CD4-positive, alpha-beta T cell (primary cell): ENCODE measurements around the gene TCF3. TPM values are rescaled to one million over a fixed set of nuclear protein-coding genes. Genes with fewer than 3 reads are reported as not detected.
"Not testable (repeated sequence)": the region's sequence is repeated elsewhere in the genome, so short reads cannot be mapped to it uniquely, and the experiment has no call there.

Experiments
- ATAC-seq: fragments of 200-7000 bp; cut with Tn5 transposase; one replicate; pipeline ENCODE4 v1.10.0; 2022; ENCODE audit warnings: mild to moderate bottlenecking; ENCODE audit not compliant: poor library complexity
- CTCF ChIA-PET: fragments of 350-600 bp; sonication (Branson Sonifier 250); formaldehyde crosslinking; loops from one replicate; lab custom pipeline; 2021; ENCODE audit warnings: antibody characterized with exemption, inconsistent platforms; lab: Charles Lee
- POLR2A ChIA-PET: fragments of 350-600 bp; sonication (Branson Sonifier 250); formaldehyde crosslinking; loops from one replicate; lab custom pipeline; 2021; ENCODE audit warnings: antibody characterized with exemption, inconsistent platforms; lab: Charles Lee
- DNase-seq, 14 experiments: peaks; one replicate each; pipeline ENCODE4 v3.0.0-alpha.2; 2013 to 2020; ENCODE audit warnings: mixed read lengths in 2 of 14
- H3K27ac ChIP-seq, 2 donors: one replicate each; pipeline versions ENCODE4 v1.5.1 to v1.7.0; 2013; ENCODE audit warnings: low read length in 2 of 2, low read depth in 1 of 2, mild to moderate bottlenecking in 1 of 2
- H3K27me3 ChIP-seq, 2 experiments: 1 replicate in 1 of 2; 2 replicates in 1 of 2; pipeline versions ENCODE4 v1.6.1 to v1.7.0; 2013; ENCODE audit warnings: low read length in 2 of 2, control low read depth in 1 of 2, mild to moderate bottlenecking in 1 of 2, moderate library complexity in 1 of 2; ENCODE audit not compliant: insufficient read depth in 2 of 2, control insufficient read depth in 1 of 2
- H3K36me3 ChIP-seq: one replicate; pipeline ENCODE4 v1.6.1; 2013; ENCODE audit warnings: low read length, control low read depth; ENCODE audit not compliant: insufficient read depth
- H3K4me1 ChIP-seq: one replicate; pipeline ENCODE4 v1.6.1; 2013; ENCODE audit warnings: low read length, control low read depth; ENCODE audit not compliant: insufficient read depth
- H3K4me3 ChIP-seq: one replicate; pipeline ENCODE4 v1.5.1; 2013; ENCODE audit warnings: mild to moderate bottlenecking, low read length, moderate library complexity
- H3K9me3 ChIP-seq, 2 experiments: 1 replicate in 1 of 2; 2 replicates in 1 of 2; pipeline versions ENCODE4 v1.6.1 to v1.7.0; 2013; ENCODE audit warnings: low read length in 2 of 2, mild to moderate bottlenecking in 2 of 2, control low read depth in 1 of 2, moderate library complexity in 1 of 2; ENCODE audit not compliant: control insufficient read depth in 1 of 2, insufficient read depth in 1 of 2
- H3K27ac Mint-ChIP-seq: one replicate; pipeline ENCODE4 v1.8.0; 2020; ENCODE audit warnings: mixed read lengths
- H3K27me3 Mint-ChIP-seq: one replicate; pipeline ENCODE4 v1.8.0; 2021; ENCODE audit warnings: mixed read lengths
- H3K36me3 Mint-ChIP-seq: one replicate; pipeline ENCODE4 v1.8.0; 2021; ENCODE audit warnings: low read depth, mixed read lengths
- H3K4me1 Mint-ChIP-seq: one replicate; pipeline ENCODE4 v1.8.0; 2021; ENCODE audit warnings: low read depth, mixed read lengths
- H3K4me3 Mint-ChIP-seq: one replicate; pipeline ENCODE4 v1.8.0; 2020; ENCODE audit warnings: mild to moderate bottlenecking, mixed read lengths
- H3K9me3 Mint-ChIP-seq: one replicate; pipeline ENCODE4 v1.8.0; 2020; ENCODE audit warnings: mixed read lengths
- CTCF ChIP-seq: fragments of 200-600 bp; IDR thresholded peaks from one replicate; pipeline ENCODE4 v1.8.0; 2022; ENCODE audit warnings: antibody characterized with exemption, mild to moderate bottlenecking
- intact Hi-C, 2 experiments: fragments of 100-400 bp; cut with DNase I in 1 of 2; cut with micrococcal nuclease in 1 of 2; formaldehyde crosslinking; loops; one replicate each; pipeline versions ENCODE4 v1.15.1 to v1.9.0; 2023 to 2025; cut with DNase I, micrococcal nuclease
- total RNA-seq, 174 experiments: library from RNA in 2 of 174; stranded (reverse) in 2 of 174; gene quantifications; one replicate each; pipeline ENCODE4 v1.2.3 and lab custom pipeline; 2021 to 2026

Gene TCF3
- total RNA-seq, 2 experiments from 2014 or later = 51.2 to 52.2 TPM

DNA sequence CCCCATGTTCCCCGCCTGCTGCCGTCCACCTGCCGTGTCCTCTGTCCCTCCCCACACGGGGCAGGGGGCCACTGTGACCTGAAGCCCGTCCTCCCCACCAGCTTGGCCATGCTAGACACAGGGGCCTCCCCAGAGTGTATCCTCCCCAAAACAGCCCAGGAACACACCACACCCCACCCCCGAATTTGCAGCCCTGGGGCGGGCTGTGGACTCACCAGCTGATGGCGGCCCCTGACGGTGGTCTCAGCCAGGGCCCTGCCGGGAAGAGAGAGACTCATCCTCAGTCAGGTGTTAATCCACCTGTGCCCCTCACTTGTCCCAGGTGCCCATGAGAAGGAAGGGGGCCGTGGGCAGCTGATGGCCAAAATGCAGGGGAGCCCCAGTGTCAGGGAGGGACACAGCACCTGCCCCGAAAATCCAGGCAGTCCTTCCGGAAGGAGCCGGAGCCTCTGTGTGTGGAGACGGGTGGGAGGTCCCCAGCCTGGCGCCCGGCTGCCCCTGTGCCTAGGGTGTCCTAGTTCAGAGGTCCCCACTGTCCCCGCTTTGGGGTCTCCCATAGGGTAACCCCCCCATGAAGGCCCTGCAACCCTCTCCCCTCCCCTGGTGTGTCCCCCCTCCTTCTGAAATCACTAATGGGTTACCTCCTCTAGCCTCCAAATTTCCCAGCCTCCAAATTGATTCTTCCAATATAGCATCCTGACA lies 39.3 kb upstream of the TCF3 start:
- H3K4me1 Mint-ChIP-seq = no peaks in the 10 kb centered on the region
- Histone ChIP-seq H3K36me3 (no peaks in the 10 kb centered on the region), H3K4me3 (no peak overlapping the region), H3K4me1 (peaks cover 5% of the 10 kb centered on the region), H3K9me3 (peaks cover 0 to 44% of the 10 kb centered on the region in 2 experiments), H3K27ac (no peak overlapping the region), H3K27me3 (peaks cover 19 to 25% of the 10 kb centered on the region in 2 experiments)
- H3K27ac Mint-ChIP-seq = no peak overlapping the region
- CTCF ChIA-PET = no interaction called here
- no peak for ATAC-seq
- H3K9me3 Mint-ChIP-seq = no peaks in the 10 kb centered on the region
- no peak overlapping the region for H3K4me3 Mint-ChIP-seq
- intact Hi-C loops = no loop called here
- POLR2A ChIA-PET = no interaction called here
- DNase-seq = no peak
- no peak for TF ChIP-seq CTCF
- no peaks in the 10 kb centered on the region for H3K36me3 Mint-ChIP-seq
- H3K27me3 Mint-ChIP-seq = peaks cover 41% of the 10 kb centered on the region

DNA sequence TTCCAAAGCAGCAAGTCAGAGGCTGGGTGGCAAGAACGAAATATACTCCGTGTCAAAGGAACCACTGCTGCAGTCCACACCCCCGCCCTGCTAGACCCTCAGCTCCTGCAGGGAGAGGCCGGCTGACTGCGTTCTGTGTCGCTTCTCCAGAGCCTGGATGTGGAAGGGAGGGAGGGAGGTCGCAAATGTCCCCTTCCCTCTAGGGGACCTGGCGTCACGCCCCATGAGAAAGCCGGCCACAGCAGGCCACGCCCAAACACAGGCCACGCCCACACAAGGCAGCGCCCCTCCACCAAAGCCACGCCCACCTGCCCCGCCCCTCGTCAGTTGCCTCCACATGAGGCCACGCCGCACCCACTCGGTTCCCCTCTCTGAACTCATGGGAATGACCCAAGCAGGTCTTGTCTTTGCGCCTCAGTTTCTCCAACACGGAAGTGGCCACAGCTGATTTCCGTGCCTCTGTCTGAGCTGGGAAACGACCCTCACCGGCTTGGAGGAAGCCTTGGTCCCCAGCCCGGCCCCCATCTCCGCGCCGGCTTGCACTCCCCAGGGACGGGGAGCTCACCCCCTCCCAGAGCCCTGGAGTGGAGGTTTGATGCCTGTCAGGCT lies 38.4 kb upstream of the TCF3 start:
- ChIA-PET POLR2A (no interaction called here), CTCF (no interaction called here)
- Mint-ChIP-seq H3K27me3 (peaks cover 44% of the 10 kb centered on the region), H3K36me3 (no peaks in the 10 kb centered on the region), H3K4me3 (no peak overlapping the region), H3K4me1 (no peaks in the 10 kb centered on the region), H3K27ac (no peak overlapping the region), H3K9me3 (no peaks in the 10 kb centered on the region)
- TF ChIP-seq CTCF = no peak
- Histone ChIP-seq H3K27ac (no peak overlapping the region), H3K9me3 (peaks cover 0 to 37% of the 10 kb centered on the region in 2 experiments), H3K36me3 (no peaks in the 10 kb centered on the region), H3K27me3 (peaks cover 20 to 28% of the 10 kb centered on the region in 2 experiments), H3K4me1 (peaks cover 5% of the 10 kb centered on the region), H3K4me3 (no peak overlapping the region)
- ATAC-seq (no peak), DNase-seq (peak in 13 of 14 experiments; percentile 20 to 73 (median 47))
- intact Hi-C loops = no loop called here

GRCh38 chr19:1685785-1686184 lies 33.4 kb upstream of the TCF3 start:
- H3K4me1 Mint-ChIP-seq, H3K36me3 Mint-ChIP-seq, intact Hi-C loops, H3K4me1 ChIP-seq, ATAC-seq, CTCF ChIA-PET, H3K4me3 ChIP-seq, POLR2A ChIA-PET, H3K4me3 Mint-ChIP-seq, H3K36me3 ChIP-seq, H3K27ac ChIP-seq, H3K27ac Mint-ChIP-seq, H3K9me3 Mint-ChIP-seq, DNase-seq: not testable (repeated sequence)
- Histone ChIP-seq H3K27me3 (peaks cover 19 to 28% of the 10 kb centered on the region in 2 experiments), H3K9me3 (peaks cover 0 to 27% of the 10 kb centered on the region in 2 experiments)
- peaks cover 43% of the 10 kb centered on the region for H3K27me3 Mint-ChIP-seq
